HS-5 (cell line): Measurements from ENCODE around the gene CHMP2A.

Source experiments
- DNase-seq: peaks from one replicate; pipeline ENCODE4 v3.0.0-alpha.2; 2012; ENCODE audit warnings: low read depth

CHMP2A gene

GRCh38 chr19:58538257-58539168 is 16.4 kb downstream of the CHMP2A start:
- no peak for DNase-seq

GRCh38 chr19:58536852-58537798 is 17.8 kb downstream of the CHMP2A start:
- DNase-seq = no peak

- no peak for DNase-seq
Observed at GRCh38 chr19:58535857-58536256, 19.0 kb downstream of the CHMP2A start.

GRCh38 chr19:58531034-58531840 is 23.7 kb downstream of the CHMP2A start:
- DNase-seq = no peak

GRCh38 chr19:58529405-58529804 is 25.5 kb downstream of the CHMP2A start:
- DNase-seq = no peak

- no peak for DNase-seq
Observed at GRCh38 chr19:58522709-58523108, 32.2 kb downstream of the CHMP2A start.

GRCh38 chr19:58521651-58522050 is 33.3 kb downstream of the CHMP2A start:
- no peak for DNase-seq

- no peak for DNase-seq
Observed at GRCh38 chr19:58520257-58520599, 34.7 kb downstream of the CHMP2A start.

- peak; percentile 65 for DNase-seq
Observed at GRCh38 chr19:58519355-58520256, 35.3 kb downstream of the CHMP2A start, which contains the start of gene ZBTB45. Gene ZBTB45, minus strand, starts transcription at chr19:58519810. Its CDS starts 2,137 bp downstream, at chr19:58517673.

- DNase-seq = no peak
Observed at GRCh38 chr19:58519087-58519354, 35.9 kb downstream of the CHMP2A start.

- DNase-seq = no peak
Observed at GRCh38 chr19:58518256-58519086, 36.4 kb downstream of the CHMP2A start.

- no peak for DNase-seq
Observed at GRCh38 chr19:58516964-58517833, 37.7 kb downstream of the CHMP2A start.

- no peak for DNase-seq
Observed at GRCh38 chr19:58516246-58516836, 38.6 kb downstream of the CHMP2A start.

- DNase-seq = no peak
Observed at GRCh38 chr19:58515259-58515658, 39.6 kb downstream of the CHMP2A start.

GRCh38 chr19:58514564-58515022 is 40.3 kb downstream of the CHMP2A start:
- no peak for DNase-seq

- no peak for DNase-seq
Observed at GRCh38 chr19:58513694-58514563, 41.0 kb downstream of the CHMP2A start.

- DNase-seq = no peak
Observed at GRCh38 chr19:58513213-58513693, 41.7 kb downstream of the CHMP2A start.
